Measurements from ENCODE around the gene RCHY1.
"Not testable (repeated sequence)": the region's sequence is repeated elsewhere in the genome, so short reads cannot be mapped to it uniquely, and the experiment has no call there.

RCHY1 gene

DNA sequence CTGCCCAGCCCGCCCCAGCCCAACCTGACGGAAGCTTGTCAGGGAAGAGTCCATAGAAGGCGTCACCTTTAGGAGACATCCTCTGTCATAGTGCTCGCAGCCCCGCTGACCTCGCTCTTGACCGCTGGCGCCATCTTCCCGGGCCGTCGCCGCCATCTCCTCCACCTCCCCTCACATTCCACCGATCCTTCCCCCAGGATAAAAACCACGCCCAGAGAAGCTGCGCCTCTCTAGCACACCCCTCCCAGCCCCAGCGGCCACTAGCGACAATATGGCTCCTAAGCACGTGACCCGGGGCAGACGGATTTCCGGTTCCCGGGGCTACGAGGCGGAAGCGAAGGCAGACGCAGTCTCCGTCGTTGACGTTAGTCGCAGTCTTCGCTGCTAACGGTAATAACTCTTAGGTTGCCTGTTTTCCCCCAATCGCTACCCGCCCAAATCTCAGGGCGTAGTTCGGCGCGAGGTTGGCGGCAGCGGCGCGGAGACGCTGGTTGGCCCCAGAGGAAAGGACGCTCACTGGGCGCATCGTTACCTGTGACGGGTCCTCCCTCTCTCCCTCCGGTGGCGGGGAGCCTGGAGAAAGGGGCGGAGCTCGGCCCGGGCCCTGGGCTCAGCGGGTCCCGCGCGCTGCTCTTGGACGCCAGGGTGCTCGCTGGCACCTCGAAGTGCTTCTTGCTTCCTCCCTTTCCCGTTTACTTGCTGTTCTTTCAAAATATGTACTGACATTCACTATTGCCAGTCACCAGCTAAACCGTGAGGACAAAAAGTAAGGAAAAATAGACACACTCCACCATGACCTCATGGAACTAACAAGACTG lies at the start of gene RCHY1, which contains the start of gene THAP6:
RCHY1 (minus strand) TSS at position 273 of the 818 bp plus-strand sequence; CDS start at position 156, 117 bp downstream.
THAP6 (plus strand) TSS at position 343 of the 818 bp plus-strand sequence. CDS start 980 bp downstream, outside the sequence.
- DNase-seq (ENCODE audit: low read depth in 2 of 3, low spot score in 2 of 3), result peak; percentile 75 to 82 (median 81)

DNA sequence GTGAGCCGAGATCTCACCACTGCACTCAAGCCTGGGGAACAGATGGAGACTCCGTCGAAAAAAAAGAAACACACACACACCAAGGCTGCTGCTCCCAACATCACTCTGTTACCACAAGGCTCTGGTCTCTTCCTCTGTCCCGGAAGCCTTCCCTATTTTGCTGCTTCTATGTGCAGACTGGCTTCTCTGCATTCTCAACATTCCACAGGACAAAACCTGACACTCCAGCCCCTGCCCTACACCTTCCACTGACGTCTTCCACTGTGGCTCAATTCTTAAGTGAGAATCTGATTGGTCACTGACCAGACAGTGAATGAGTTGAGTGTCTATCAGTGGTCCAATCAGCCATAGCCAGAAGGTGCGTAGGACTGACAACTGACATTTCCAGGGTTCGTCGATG lies 47.6 kb upstream of the RCHY1 start:
- no peak for DNase-seq (ENCODE audit: low read depth in 2 of 3, low spot score in 2 of 3)

DNA sequence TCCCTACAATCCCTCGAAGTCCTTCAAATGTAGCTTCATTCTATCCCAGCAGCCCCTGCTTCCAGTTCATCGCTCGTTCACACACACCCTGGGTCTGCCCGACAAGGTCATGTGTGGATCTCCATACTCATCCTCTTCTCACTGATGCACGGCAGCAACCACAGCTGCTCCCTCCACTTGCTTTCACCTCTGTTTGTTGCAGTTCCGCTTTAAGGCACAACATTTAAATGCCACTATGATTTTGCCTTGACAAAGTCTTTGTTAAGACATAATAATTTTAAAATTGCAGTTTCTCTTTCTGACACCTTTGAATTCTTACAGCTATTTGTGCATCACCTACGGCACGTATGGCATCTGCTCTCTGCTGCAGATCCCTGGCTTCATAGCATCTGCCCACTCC lies 43.5 kb upstream of the RCHY1 start:
- no peak for DNase-seq (ENCODE audit: low read depth in 2 of 3, low spot score in 2 of 3)

DNA sequence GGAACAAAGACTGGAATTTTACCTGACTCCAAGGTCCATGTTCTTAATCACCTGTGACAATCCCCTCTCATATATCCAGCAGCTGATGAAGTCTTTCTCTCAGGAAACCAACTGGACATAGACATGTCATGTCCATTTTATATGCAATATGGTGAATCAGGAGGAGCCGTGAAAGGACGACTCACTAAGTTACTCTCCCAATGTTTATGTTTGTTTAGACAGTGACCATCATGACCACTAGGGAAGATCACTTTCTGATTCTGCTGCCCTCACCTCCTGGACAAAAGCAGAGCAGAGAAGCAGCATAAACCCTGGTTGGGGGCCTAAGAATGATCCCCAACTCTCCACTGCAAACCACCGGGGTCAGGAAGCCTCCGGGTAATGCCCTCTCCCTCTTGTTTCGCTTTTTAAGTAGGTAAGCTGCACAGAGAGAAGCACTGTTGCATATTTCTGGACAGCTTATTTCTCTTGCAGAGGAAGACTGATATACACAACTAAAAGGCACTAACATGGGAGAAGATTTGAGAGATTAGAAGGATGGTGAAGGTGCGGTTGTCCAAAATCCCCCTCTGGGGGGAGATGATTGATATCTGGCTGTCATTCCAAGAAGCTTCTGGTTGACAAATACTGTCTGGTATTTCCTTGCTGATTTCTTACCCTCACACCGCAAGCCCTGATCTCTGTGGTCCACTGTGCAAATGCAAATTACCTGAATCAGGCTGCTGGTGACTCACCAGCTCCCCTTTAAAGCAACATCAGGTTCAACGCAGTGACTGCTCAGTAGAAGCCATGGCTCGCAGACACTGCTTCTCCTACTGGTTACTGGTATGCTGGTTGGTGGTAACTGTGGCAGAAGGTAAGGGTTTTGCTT lies 41.3 kb upstream of the RCHY1 start, which contains the start of gene ODAPH:
ODAPH (plus strand) TSS at position 773 of the 871 bp plus-strand sequence; CDS start at position 790, 17 bp downstream.
- peak in 1 of 3 experiments; percentile 8 for DNase-seq (ENCODE audit: low read depth in 2 of 3, low spot score in 2 of 3)

DNA sequence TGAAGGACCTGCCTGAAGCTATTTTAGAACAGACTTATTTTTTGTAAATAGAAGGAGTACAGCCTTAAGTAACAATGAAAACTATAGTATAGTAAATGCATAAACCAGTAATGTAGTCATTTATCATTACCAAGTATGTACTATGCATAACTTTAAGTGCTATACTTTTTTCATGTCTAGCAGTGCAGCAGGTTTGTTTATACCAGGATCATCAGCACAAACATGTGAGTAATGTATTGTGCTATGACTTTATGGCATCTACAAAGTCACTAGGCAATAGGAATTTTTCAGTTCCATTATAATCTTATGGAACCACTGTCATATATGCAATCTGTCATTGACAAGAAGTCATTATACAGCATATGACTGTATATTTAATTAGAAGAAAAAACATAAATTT lies 38.2 kb upstream of the RCHY1 start:
- no peak for DNase-seq (ENCODE audit: low read depth in 2 of 3, low spot score in 2 of 3)

DNA sequence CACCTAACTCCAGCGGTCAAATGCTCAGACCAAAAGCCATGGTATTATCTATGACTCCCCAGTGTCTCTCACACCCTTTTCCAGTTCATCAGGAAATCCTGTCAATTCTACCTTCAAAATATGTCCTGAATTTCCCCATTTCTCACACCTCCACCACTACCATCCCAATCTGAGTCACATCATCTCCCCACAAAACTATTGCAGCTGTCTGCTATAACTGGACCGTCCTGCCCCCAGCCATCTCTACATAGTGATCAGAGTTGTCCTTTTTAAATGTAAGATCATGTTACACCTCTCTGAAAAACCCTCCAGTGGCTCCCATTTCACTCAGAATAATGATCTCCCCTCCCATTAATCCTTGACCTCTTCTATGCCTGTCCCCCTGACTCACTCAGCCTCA lies 34.8 kb upstream of the RCHY1 start:
- DNase-seq (ENCODE audit: low read depth in 2 of 3, low spot score in 2 of 3), result no peak

DNA sequence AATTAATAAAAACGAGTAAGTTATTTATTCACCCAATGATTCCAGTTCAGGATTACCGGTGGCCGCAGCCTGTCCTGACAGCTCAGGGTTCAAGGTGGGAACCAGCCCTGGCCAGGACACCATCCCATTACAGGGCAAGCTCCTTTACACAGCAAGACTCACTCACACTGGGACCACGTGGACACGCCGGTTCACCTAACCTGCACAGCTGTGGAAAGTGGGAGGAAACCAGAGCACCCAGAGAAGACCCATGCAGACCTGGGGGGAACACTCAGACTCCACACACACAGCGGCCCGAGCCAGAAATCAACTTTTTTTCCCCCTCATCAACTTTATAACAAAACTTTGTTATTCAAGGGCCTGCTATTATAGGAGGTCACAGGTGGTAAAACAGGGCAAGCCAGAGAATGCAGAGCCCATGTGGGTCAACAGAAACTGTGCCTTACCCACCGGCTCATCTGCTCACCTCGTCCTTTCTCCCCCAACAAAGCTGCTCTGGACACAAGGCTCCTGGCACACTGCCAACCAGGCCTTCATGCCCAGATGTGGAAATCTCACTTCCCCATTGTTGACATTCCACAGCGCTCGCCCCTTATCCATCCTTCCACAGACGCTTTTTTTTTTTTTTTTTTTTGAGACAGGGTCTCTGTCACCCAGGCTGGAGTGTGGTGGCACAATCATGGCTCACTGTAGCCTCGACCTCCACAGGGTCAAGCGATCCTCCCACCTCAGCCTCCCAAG lies 33.6 kb upstream of the RCHY1 start:
- no peak for DNase-seq (ENCODE audit: low read depth in 2 of 3, low spot score in 2 of 3)

DNA sequence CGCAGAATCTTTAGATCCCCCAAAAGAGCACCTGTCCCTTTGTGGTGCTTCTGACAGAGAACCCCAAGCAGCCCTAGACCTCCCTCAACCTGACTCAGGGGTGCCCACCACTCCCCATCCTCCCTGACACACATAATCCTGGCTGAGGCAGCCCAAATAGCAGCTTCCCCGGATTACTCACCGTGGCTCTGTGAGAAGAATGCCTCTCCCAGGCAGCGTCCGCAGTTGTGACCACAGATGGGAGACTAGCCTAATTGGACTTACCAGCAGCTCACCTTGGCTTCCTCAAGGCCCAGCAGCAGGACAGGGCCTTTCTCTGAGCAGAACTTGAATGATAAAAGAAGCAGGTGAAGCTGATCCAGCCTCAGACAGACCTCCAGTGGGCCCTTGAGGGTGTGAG lies 31.3 kb upstream of the RCHY1 start:
- DNase-seq (ENCODE audit: low read depth in 2 of 3, low spot score in 2 of 3), result no peak

DNA sequence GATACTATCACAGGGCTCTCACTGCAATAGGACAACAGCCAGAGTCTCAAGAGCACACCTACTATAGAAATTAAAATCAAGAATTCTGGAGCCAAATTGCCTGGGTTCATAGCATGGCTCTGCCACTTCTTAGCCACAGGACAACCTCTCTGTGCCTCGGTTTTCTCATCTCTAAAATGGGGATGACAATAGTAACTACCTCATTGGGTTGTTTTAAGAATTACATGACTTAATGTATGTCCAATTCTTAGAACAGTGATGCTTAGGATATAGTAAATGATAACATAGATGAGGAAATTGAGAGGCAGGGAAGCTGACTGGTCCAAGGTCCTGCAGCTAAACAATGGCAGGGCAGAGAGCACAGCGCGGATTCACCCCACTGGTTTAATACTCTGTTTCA lies 30.7 kb upstream of the RCHY1 start:
- DNase-seq (ENCODE audit: low read depth in 2 of 3, low spot score in 2 of 3), result no peak

DNA sequence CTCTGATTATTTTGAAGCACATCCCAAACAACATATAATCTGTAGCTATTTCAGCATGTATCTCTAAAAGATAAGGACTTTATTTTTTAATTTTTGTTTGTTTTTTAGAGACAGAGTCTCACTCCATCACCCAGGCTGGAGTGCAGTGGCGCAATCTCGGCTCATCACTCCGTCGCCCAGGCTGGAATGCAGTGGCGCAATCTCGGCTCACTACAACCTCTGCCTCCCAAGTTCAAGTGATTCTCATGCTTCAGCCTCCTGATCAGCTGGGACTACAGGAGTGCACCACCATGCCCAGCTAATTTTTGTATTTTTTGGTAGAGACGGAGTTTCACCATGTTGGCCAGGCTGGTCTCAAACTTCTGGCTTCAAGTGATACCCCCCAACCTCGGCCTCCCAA lies 30.0 kb upstream of the RCHY1 start:
- DNase-seq (ENCODE audit: low read depth in 2 of 3, low spot score in 2 of 3), result not testable (repeated sequence)

DNA sequence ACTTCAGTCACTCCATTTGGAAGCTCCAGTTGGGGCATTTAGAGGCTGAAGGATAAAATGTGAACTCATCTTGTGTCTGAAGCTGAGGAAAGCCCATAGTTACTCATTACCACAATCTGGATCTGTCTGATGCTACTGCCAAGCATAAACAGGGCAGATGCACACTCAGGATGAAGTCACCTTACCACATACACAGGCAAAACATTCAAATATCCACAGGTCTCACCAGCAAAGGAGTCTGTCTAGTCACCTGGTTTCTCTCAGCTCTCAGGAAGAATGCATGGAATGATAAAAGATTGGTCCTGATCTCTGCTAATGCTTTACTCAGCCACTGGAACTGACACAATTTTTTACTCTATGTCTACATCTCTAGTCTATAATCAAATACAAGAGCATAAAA lies 28.6 kb upstream of the RCHY1 start:
- no peak for DNase-seq (ENCODE audit: low read depth in 2 of 3, low spot score in 2 of 3)

DNA sequence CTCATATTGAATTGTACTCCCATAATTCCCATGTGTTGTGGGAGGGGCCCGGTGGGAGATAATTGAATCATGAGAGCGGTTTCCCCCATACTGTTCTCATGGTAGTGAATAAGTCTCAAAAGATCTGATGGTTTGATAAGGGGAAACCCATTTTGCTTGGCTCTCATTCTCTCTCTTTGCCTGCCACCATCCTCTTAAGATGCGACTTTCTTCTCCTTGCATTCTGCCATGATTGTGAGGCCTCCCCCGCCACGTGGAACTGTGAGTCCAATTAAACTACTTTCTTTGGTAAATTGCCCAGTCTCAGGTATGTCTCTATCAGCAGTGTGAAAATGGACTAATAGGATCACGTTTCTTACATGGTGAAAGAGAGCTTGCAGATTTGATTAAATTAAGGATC lies 23.1 kb upstream of the RCHY1 start:
- not testable (repeated sequence) for DNase-seq (ENCODE audit: low read depth in 2 of 3, low spot score in 2 of 3)

DNA sequence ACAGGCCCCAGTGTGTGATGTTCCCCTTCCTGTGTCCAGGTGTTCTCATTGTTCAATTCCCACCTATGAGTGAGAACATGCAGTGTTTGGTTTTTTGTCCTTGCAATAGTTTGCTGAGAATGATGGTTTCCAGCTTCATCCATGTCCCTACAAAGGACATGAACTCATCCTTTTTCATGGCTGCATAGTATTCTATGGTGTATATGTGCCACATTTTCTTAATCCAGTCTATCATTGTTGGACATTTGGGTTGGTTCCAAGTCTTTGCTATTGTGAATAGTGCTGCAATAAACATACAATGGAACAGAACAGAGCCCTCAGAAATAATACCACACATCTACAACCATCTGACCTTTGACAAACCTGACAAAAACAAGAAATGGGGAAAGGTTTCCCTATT lies 19.7 kb upstream of the RCHY1 start:
- DNase-seq (ENCODE audit: low read depth in 2 of 3, low spot score in 2 of 3), result not testable (repeated sequence)

DNA sequence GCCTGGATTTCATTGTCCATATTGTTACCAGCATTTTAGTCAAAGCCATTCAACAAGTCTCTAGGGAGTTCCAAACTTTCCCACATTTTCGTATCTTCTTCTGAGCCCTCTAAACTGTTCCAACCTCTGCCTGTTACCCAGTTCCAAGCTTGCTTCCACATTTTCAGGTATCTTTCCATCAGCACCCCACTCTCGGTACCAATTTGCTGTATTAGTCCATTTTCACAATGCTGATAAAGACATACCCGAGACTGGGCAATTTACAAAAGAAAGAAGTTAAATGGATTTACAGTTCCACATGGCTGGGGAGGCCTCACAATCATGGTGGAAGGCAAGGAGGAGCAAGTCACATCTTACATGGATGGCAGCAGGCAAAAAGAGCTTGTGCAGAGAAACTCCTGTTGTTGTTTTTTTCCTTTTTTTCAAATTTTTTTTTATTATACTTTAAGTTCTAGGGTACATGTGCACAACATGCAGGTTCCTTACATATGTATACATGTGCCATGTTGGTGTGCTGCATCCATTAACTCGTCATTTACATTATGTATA lies 19.2 kb upstream of the RCHY1 start:
- not testable (repeated sequence) for DNase-seq (ENCODE audit: low read depth in 2 of 3, low spot score in 2 of 3)

DNA sequence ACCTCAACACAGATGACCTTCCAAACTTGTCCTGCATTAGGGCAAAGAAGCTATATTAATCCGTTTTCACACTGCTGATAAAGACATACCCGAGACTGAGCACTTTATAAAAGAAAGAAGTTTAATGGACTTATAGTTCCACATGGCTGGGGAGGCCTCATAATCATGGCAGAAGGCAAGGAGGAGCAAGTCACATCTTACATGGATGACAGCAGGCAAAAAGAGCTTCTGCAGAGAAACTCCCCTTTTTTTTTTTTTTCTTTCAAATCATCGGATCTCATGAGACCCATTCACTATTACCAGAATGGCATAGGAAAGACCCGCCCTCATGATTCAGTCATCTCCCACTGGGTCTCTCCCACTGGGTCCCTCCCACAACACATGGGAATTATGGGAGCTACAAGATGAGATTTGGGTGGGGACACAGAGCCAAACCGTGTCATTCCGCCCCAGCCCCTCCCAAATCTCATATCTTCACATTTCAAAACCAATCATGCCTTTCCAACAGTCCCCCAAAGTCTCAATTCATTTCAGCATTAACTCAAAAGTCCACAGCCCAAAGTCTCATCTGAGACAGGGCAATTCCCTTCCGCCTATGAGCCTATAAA lies 17.4 kb upstream of the RCHY1 start:
- DNase-seq (ENCODE audit: low read depth in 2 of 3, low spot score in 2 of 3), result not testable (repeated sequence)

DNA sequence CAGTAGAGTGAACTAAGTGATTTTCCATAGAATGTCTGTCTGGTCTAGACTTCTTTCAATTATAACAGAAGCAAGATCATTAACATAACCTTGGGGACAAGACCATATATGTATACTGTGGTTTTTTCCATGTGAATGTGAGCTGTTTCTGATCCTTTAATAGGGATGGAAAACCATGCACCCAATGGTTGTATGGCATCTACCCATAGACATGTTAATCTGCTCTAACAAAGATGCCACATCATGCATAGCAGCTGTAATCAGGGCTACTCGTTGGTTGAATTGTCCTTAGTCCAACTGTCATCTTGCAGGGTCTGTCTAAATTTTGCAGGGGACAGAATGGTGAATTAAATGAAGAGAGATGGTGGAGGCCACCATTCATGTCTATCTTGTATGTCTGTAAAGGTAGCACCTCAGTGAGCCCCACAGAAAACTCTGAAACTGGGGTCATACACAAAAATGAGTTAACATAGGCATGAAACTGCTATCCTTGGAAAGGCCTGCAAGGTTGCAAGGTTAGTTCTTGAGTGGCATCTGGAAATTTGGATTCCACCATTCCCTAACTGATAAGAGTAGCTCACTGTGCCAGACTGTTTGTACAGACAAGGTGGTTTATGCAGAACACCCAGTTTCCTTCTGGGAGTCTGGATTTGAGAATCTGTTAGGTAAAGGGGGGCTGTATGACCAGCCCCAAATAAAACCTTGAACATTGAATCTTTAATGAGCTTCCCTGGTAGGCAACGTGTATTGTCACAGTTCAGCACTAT lies 16.5 kb upstream of the RCHY1 start:
- DNase-seq (ENCODE audit: low read depth in 2 of 3, low spot score in 2 of 3), result no peak

DNA sequence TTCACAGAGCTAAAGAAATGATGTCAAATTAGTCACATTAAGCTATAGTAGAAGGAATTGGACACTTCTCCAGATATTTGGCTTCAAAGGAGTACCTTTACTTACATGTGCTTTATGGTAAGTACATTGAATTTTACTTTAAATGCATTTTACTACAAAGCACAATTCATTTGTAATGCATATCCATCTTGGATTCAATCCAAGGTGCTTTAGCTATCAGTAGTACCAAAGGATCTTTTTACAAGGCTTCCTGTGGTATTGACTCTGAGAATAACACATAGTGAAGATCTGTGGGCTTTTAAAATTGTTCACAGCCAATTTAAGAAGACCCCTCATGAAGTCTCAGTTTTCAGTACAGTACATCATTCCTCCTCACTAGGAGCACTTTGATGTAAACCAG lies 13.3 kb upstream of the RCHY1 start:
- no peak for DNase-seq (ENCODE audit: low read depth in 2 of 3, low spot score in 2 of 3)

DNA sequence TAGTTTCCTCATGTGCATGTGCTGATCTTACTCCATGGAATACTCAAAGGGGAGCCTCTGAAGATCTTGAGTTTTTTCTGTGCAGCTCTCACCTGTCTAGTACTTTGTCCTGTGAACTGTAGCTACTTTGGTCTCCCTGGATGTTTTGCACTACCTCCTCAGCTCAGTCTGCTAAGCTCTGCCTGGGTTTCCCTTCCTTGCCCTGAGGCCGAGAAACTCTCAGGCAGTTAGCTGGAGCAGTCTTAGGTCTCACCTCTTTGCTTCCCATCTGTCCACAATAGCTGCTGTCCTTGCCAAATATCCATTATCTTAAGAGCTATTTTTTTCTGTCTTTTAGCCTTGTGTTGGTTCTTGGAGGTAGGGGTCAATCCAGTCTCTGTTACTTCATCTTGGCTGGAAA lies 11.7 kb upstream of the RCHY1 start:
- DNase-seq (ENCODE audit: low read depth in 2 of 3, low spot score in 2 of 3), result no peak

DNA sequence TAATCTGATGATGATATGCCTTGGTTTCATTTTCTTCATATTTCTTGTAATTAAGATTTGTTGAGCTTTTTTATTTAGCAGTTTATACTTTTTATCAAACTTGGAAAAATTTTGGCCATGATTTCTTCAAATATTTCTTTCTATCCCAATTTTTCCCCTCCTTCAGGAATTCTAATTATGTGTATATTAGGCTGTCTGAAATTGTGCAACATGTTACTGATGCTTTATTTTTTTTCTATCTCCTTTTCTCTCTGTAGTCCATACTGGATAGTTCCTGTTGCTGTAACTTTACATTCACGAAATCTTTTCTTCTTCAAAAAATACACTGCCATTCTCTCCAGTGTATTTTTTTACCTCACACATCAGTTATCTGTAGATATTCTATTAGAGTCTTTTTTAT lies 10.9 kb upstream of the RCHY1 start:
- DNase-seq (ENCODE audit: low read depth in 2 of 3, low spot score in 2 of 3), result no peak

DNA sequence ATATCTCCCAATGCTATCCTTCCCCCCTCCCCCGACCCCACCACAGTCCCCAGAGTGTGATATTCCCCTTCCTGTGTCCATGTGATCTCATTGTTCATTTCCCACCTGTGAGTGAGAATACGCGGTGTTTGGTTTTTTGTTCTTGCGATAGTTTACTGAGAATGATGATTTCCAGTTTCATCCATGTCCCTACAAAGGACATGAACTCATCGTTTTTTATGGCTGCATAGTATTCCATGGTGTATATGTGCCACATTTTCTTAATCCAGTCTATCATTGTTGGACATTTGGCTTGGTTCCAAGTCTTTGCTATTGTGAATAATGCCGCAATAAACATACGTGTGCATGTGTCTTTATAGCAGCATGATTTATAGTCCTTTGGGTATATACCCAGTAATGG lies 5.2 kb upstream of the RCHY1 start:
- DNase-seq (ENCODE audit: low read depth in 2 of 3, low spot score in 2 of 3), result not testable (repeated sequence)
